Lower lobe of right lung (tissue), 2 donors: ENCODE data around the gene SORL1-AS1.

Source experiments
- ATAC-seq, 2 donors: fragments of 200-7000 bp; cut with Tn5 transposase; one replicate each; pipeline ENCODE4 v1.9.1; 2020 to 2022; ENCODE audit warnings: mild to moderate bottlenecking in 2 of 2, moderate library complexity in 2 of 2
- DNase-seq: peaks from one replicate; pipeline ENCODE4 v3.0.0-alpha.2; 2020
- H3K27ac ChIP-seq: fragments of 200-600 bp; one replicate; pipeline ENCODE4 v1.8.0; 2022
- H3K27me3 ChIP-seq: fragments of 200-600 bp; one replicate; pipeline ENCODE4 v1.8.0; 2022; ENCODE audit warnings: low read depth
- H3K36me3 ChIP-seq: fragments of 200-600 bp; one replicate; pipeline ENCODE4 v1.8.0; 2022; ENCODE audit warnings: mild to moderate bottlenecking
- H3K4me1 ChIP-seq: fragments of 200-600 bp; one replicate; pipeline ENCODE4 v1.8.0; 2022
- H3K4me3 ChIP-seq: fragments of 200-600 bp; one replicate; pipeline ENCODE4 v1.8.0; 2022; ENCODE audit warnings: mild to moderate bottlenecking
- H3K9me3 ChIP-seq: fragments of 200-600 bp; one replicate; pipeline ENCODE4 v1.8.0; 2022
- intact Hi-C: fragments of 100-400 bp; cut with DNase I; formaldehyde crosslinking; loops from one replicate; pipeline ENCODE4 v1.11.0; 2022
- TF ChIP-seq, protein P1 (sequence below): fragments of 200-600 bp; IDR thresholded peaks from one replicate; pipeline ENCODE4 v1.8.0; 2022; ENCODE audit warnings: antibody characterized with exemption, mild to moderate bottlenecking
- donor health status: DM: no; HTN: yes; CAD: no; lungs with severe emphysema.

SORL1-AS1 gene

GRCh38 chr11:121494355-121495099 is 41.8 kb upstream of the SORL1-AS1 start:
- intact Hi-C loops: no loop called here
- TF ChIP-seq, protein P1, sequence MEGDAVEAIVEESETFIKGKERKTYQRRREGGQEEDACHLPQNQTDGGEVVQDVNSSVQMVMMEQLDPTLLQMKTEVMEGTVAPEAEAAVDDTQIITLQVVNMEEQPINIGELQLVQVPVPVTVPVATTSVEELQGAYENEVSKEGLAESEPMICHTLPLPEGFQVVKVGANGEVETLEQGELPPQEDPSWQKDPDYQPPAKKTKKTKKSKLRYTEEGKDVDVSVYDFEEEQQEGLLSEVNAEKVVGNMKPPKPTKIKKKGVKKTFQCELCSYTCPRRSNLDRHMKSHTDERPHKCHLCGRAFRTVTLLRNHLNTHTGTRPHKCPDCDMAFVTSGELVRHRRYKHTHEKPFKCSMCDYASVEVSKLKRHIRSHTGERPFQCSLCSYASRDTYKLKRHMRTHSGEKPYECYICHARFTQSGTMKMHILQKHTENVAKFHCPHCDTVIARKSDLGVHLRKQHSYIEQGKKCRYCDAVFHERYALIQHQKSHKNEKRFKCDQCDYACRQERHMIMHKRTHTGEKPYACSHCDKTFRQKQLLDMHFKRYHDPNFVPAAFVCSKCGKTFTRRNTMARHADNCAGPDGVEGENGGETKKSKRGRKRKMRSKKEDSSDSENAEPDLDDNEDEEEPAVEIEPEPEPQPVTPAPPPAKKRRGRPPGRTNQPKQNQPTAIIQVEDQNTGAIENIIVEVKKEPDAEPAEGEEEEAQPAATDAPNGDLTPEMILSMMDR: no peak
- H3K4me1 ChIP-seq: peaks cover 13% of the 10 kb centered on the region
- H3K27me3 ChIP-seq: no peaks in the 10 kb centered on the region
- no peak for DNase-seq
- ATAC-seq: no peak
- no peaks in the 10 kb centered on the region for H3K9me3 ChIP-seq
- no peak overlapping the region for H3K4me3 ChIP-seq
- H3K27ac ChIP-seq: no peak overlapping the region
- H3K36me3 ChIP-seq: peaks cover 16% of the 10 kb centered on the region

DNA sequence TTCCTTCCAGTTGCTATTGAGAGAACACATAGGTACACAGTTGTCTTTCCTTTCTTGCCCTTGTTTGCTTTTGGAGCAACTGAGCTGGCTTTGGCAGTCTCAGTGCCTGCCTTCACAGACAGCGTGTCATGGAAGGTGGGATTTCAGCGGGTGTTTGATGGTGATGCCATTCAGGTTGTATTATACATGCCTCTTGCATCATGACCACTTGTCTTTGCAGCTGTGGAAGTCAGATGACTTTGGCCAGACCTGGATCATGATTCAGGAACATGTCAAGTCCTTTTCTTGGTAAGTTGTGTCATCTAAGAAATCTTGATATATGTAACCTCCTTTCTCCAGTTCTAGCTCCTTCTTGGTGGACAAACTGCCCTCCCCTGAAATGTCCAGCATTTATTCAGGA is 37.1 kb upstream of the SORL1-AS1 start:
- TF ChIP-seq, protein P1: no peak
- no peak overlapping the region for H3K4me3 ChIP-seq
- no peak overlapping the region for H3K27ac ChIP-seq
- intact Hi-C loops: no loop called here
- no peaks in the 10 kb centered on the region for H3K27me3 ChIP-seq
- H3K9me3 ChIP-seq: no peaks in the 10 kb centered on the region
- DNase-seq: no peak
- peaks cover 18% of the 10 kb centered on the region for H3K36me3 ChIP-seq
- peaks cover 10% of the 10 kb centered on the region for H3K4me1 ChIP-seq
- ATAC-seq: no peak

- intact Hi-C loops: no loop called here
- Histone ChIP-seq H3K4me3 (no peak overlapping the region), H3K27ac (no peak overlapping the region), H3K9me3 (no peaks in the 10 kb centered on the region), H3K36me3 (peaks cover 18% of the 10 kb centered on the region), H3K4me1 (peaks cover 11% of the 10 kb centered on the region), H3K27me3 (no peaks in the 10 kb centered on the region)
- ATAC-seq: no peak
- no peak for DNase-seq
- TF ChIP-seq, protein P1: no peak
Measured at GRCh38 chr11:121488641-121489040, 35.9 kb upstream of the SORL1-AS1 start.

- no peak overlapping the region for H3K4me3 ChIP-seq
- H3K36me3 ChIP-seq: peaks cover 18% of the 10 kb centered on the region
- DNase-seq (no peak), ATAC-seq (no peak)
- TF ChIP-seq, protein P1: no peak
- intact Hi-C loops: no loop called here
- no peaks in the 10 kb centered on the region for H3K9me3 ChIP-seq
- no peaks in the 10 kb centered on the region for H3K27me3 ChIP-seq
- peaks cover 16% of the 10 kb centered on the region for H3K4me1 ChIP-seq
- no peak overlapping the region for H3K27ac ChIP-seq
Measured at GRCh38 chr11:121488170-121488569, 35.4 kb upstream of the SORL1-AS1 start.

DNA sequence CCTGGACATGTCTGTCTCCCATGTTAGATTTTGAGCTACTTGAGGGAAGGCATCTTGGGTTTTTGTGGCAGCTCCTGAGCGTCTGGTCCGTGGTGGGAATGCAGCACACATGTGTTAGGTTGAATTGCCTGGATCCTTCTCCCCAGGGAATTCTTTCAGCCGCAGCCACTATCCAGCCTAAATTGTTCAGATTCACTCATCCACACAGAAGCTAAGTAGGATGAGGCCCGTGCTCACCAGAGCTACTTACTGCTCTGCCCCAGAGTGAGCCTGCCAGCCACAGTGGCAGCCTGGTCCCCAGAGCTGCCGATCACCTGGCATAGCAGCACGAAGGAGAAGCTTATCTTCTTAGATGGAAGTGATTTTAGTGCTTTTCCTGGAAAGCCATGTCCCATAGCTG is 34.4 kb upstream of the SORL1-AS1 start:
- no peaks in the 10 kb centered on the region for H3K27me3 ChIP-seq
- H3K36me3 ChIP-seq: peaks cover 18% of the 10 kb centered on the region
- peaks cover 23% of the 10 kb centered on the region for H3K4me1 ChIP-seq
- ATAC-seq (no peak), DNase-seq (no peak)
- no peak overlapping the region for H3K4me3 ChIP-seq
- no peak overlapping the region for H3K27ac ChIP-seq
- H3K9me3 ChIP-seq: no peaks in the 10 kb centered on the region
- intact Hi-C loops: no loop called here
- TF ChIP-seq, protein P1: no peak
